Stimulated activated CD8-positive, alpha-beta memory T cell treated with anti-CD3 and anti-CD28 coated beads, Interleukin-4, amount 100 ng/mL, for 1 hour (primary cell): ENCODE results near the gene GMDS.

Experiments
- DNase-seq, 2 donors: peaks; one replicate each; pipeline ENCODE4 v3.0.0-alpha.2; 2020; ENCODE audit warnings: low read depth in 2 of 2, low spot score in 1 of 2

Gene GMDS

DNA sequence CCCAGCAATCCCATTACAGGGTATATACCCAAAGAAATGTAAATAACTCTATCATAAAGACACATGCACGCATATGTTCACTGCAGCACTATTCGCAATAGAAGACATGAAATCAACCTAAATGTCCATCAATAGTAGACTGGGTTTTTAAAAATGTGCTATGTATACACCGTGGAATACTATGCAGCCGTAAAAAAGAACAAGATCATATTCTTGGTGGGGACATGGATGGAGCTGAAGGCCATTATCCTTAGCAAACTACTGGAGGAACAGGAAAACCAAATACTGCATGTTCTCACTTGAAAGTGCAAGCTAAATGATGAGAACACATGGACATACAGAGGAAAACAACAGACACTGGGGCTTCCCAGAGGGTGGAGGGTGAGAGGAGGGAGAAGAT lies 201.2 kb downstream of the GMDS start:
- DNase-seq: no peak

DNA sequence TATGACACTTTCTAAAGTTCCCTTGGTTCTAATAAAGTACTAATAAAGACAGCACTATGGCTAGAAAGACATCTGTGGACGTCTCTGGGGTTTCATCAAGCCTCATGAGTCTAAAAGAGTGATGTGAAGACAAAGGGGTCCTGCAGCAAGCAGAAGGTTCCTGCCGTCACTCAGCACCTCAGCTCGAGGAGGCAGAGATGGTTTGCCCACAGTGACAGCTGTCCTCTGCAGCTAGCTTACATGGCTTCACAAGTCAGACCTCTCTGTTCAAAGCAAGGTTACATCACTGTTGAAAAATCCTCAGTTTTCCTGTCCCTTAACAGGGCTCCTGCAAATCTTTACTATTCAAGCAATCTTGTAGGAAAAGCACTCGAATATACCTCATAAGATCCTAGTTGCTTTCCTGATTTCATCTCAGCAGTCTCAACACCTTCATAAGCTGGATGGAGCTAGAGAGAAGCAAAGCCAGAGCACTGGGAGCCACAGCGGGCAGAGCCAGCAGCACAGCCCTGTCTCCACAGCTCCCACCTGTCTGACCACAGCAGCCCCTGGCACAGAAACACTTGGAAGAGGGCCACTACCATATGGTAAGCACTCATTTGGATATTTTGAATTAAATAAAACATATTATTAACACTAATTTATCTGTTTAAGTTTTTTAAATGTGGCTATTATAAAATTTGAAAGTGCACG lies 202.3 kb downstream of the GMDS start:
- no peak for DNase-seq

DNA sequence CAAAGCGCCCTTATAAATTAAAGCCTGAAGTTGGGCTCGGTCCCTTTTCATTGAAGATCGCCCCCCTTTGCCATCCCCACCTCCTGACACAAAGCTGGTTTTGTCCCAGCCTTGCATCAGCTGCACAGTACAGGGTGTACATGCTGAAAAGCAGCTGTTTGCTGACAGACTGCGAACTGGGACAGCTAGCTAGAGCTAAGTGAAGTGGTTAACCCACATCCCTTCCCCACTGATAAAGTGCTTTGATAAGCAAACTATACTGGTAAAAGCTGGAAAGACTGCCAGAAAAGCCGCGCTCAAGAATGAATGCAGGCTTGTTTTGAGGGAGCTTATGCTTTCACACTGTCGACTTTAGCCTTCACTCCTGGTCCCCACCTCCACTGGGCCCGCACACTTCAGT lies 207.3 kb downstream of the GMDS start:
- DNase-seq: no peak

DNA sequence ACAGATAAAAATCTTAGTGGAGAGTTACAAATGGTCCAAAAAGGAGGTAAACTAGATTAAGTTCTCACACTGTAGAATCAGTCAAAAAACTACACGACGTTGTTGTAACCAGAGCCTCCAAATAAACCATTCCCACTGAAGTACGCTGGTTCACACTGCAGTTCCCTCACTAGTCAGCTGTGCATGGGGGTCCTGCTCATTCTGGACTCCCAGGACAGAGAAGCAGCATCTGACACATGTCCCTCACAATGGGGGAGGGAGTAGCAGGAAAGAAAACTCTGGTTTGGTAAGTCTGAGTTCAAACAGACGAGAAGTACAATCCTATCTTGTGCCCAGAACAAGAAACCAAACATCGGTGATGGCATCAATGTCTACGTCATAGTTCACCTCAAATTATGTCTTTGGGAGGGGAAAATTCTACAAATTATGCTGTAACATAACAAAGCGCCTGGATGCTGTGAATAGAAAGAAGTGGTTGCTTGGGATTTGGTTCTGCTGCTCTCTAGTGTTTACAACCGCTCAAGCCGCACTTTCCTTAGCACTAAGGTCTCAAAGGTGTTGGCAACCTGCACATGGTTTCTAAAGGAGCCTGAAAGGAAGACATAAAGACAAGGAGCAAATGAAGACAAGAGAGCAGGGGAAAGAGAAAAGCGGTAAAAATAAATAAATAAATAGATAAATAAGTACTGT lies 208.0 kb downstream of the GMDS start:
- no peak for DNase-seq

DNA sequence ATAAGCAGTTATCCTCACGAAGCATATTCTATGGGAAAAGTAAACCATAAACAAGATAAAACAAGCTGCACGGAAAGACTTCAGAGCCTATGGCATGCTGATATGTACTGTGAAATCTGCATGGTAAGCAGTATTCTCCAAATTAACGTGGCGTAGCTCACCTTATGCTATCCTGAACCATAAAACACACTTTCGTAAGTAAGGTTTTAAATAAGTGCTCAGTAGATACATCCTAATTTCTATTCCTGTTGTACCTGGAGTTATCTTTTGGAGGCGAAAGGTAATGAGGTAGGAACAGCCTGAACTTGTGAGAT lies 208.7 kb downstream of the GMDS start:
- no peak for DNase-seq

DNA sequence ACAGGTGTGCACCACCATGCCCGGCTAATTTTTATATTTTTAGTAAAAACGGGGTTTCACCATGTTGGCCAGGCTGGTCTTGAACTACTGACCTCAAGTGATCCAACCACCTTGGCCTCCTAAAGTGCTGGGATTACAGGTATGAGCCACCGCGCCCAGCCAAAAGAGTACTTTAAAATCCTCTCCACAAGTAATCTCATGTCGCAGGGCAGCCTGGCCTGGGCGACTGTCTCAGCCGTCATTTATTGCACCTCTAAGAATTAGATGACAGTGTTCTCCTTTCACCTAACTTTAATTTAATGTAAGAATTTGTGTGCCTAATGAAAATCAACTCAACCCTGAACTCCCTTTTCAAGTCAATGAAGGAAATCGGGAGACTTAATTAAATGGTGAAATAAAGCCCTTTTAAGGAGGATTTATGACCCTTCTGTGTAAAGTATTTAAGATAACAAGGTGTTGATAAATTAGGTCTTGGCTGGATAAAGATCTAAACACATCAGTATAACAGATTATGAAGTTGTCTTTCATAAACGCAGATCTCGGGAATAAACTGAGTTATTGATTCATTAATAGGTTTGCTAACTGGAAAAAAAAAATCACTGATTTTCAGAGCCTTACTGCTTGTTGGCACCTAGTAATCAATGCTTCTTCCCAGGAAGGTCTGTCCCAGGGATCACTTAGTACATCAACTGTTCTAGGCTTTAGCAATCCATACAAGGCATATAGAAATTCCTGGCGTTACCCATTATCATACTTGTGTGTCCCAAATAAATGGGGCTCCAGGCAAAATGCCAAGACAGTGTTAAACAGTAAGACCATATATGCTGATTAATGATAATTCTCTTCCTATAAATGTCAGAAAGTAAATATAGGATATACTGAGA lies 209.3 kb downstream of the GMDS start:
- DNase-seq: no peak

DNA sequence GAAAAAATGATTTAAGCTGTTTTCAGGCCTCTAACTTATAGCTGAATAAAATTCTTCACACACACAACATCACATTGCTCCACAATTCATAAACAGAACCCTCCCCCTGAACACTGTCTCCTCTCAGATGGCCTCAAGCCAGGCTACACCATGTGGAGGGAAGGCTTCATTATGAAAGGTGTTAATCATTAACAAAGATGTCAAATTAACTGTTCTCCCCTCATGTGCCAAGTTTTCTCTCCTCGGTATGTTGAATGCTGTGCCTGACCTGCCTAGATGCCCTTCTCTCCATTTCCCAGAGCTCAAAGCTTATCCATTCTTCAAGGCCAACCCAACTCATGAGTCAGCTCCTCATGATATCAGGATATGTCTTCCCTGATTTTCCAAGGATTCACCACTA lies 210.4 kb downstream of the GMDS start:
- DNase-seq: no peak

DNA sequence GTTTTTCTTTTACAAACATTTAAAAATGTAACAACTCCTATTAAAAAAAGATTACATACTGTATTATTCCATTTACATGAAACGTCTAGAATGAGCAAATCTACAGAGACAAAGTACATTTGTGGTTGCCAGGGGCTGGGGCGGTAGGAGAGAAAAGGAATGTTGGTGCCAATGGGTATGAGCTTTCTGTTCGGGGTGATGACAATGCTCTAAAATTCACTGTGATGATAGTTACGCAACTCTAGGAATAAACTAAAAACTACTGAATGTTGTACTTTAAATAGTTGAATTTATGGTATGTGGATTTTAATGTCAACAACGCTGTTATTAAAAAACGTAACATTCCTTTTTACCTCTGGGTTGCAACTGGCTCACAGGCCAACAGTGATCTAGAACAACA lies 211.1 kb downstream of the GMDS start:
- DNase-seq: no peak

DNA sequence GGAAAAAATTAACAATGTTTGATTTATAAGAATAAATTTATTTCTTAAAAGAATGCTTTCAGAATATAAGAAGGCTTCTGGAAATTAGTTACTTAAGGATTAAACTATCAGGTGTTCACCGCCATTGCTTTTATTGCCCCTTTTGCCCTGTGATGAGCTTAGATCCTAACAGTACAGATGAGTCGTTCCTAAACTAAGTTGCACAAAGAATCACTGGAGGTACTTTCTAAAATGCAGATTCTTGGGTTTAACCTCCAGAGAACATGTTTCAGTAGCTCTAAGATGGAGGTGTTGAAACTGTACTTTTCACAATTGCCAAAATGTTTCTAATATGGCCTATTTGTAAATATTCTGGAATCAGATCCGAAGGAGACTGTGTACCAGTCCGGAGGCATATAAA lies 211.9 kb downstream of the GMDS start:
- no peak for DNase-seq

DNA sequence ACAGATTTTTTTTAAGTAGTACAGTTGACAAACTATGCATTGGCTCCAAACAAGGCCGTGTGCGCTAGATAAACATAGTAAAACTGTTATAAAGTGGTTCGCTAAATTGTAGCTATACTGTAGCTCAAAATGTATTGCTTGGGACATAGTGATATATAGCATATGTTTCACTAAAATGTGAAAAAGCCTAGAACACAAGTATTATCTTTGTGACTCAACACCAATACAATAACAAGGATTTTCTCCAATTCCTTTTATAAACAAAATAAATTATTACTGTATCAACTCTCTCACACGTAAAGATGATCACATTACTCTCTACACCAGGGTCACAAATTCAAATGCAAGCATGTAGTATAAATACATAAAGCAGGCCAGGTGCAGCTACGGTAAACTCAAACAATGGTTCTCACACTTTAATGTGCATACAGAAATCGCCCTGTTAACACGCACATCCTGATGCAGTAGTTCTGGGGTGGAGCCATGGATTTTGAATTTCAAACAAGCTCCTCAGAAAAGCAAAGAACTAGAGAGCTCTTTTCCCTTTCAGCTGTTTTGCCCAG lies 214.6 kb downstream of the GMDS start:
- DNase-seq: no peak

DNA sequence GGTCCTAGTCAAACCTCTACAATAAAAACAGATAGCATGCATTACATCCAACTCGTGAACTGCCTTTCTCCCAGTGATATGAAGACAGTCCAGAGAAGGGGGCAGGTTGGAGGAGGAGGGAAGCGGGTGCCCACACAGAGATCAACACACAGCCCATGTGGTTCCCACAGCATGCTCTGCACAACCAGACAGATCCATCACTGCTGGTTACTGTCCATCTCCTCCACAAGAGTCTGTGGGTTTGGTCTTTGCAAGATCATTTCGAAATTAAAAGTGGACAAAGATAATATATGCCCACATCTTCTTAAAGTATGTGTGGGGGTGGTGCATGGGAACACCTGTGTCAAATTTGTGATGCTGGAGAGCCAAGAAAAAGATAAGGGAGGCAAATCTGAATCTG lies 215.5 kb downstream of the GMDS start:
- DNase-seq: no peak

DNA sequence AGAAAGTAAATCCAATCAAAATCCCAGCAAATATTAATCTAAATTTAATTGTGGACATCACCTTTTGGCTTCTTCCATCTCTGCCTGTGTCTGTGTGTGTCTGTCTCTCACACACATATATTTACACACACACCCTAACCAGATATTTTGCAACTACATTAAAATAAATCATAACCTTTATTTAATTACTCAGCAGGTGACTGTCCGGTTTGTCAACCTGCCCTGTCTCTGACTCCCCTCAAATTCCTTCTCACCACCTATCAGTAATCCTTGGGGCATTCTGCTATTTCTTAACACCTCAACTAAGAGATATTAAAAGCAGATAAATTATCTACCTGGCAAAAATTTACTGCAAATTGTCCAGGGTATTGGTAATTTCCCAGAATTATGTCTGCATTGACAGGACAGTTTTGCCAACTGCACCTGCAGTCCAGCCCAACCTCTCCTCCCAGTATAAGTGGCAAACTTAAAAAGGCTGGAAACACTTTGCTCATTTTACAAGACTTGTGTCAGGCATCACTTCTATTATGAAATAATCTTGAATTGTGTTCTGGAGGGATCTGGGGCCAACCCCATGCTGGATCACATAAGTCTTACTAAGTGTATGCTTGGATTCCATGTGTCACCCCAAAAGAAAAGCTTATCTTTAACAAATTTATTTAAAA lies 216.1 kb downstream of the GMDS start:
- no peak for DNase-seq

DNA sequence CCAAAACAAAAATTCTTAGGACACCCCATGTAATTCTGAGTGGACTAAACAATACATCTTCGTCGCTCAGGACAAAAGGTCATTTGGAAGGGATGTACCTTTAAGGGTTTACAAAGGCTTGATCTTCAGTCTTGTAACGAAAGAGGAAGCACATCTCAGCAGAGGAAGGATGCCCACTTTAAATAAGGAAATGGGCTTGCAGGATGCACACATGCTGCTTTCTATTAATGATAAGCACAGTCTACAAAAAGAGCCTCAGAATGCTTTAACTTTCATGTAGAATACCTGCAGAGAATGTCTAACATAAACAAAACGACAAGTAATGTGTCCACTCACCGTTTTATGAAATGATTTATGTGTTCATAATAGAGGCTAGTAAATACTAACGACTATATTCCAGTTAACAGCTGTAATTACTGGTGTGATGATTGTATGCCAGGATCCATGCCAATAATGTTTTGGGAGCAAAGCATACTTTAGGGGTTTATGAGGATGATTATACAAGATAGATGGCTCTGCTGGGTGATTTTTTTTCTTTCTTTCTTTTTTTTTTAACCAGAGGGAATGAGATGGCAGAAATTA lies 216.9 kb downstream of the GMDS start:
- no peak for DNase-seq

DNA sequence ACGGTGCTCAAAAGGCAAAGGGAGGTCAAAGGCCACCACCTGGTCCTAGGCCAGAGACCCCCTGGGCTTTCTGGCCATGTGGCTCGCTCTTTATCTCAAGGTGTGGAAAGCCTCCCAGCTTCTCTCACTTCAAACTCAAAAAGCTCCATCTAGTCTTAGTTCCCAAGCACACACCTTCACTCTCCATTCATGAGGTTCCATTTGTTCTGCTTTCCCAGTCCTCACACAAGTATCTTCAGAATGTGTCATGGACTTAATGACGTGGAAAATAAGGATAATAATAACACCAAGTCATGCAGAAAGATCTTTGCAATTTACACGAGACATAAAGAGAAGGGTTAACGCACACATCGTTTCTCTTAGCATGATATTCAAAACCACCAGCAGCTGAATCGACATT lies 219.3 kb downstream of the GMDS start:
- no peak for DNase-seq

DNA sequence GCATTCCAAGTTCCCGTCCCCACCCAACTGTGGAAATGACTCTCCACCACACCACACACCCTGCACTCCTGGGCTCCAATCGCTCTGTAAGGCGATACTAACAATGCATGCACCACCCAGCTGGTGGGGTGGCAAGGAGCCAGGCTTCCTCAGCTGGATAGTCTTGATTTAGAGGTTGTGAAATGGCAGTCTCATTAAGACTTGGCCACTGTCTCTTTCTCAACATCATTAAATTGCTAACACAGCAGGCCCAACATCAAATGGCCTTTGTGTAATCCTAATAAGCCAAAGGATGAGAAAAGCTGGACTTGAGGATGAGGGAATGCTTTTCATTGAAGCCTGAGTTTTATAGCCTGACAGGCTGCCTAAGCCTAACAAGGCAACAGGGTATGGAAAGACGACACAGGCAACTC lies 223.7 kb downstream of the GMDS start:
- DNase-seq: no peak

DNA sequence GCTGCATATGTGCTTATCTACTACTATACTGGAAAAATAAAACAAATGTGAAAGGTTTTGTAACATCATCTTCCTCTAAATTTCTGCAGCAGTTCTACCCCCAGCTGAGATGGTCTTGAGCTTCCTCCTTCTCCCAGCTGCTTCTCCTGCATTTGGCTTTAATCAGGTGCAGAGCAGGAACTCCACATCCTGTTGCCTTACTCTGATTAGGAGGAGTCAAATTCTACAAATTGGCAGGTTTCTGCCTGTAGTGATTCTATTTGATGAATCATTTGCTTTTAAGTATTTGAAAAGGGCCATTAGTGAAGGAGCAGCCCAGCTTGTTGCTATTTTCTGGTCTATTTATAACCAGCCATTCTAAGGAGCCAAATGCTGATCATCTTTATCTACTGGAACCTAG lies 224.5 kb downstream of the GMDS start:
- no peak for DNase-seq

DNA sequence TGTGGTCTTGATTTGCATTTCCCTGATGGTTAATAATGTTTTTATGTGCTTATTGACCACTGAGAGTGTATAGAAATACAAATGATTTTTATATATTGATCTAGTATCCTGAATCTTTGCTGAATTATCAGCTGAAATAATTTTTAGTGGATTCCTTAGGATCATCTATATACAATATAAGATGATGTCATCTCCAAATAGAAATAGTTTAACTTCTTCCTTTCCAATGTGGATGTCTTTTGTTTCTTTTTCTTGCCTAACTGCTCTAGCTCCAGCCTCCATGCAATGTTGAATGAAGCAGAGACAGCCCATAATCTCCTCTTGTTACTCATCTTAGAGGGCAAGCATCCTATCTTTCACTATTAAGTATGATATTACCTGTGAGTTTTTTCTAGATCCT lies 226.4 kb downstream of the GMDS start:
- DNase-seq: no peak

DNA sequence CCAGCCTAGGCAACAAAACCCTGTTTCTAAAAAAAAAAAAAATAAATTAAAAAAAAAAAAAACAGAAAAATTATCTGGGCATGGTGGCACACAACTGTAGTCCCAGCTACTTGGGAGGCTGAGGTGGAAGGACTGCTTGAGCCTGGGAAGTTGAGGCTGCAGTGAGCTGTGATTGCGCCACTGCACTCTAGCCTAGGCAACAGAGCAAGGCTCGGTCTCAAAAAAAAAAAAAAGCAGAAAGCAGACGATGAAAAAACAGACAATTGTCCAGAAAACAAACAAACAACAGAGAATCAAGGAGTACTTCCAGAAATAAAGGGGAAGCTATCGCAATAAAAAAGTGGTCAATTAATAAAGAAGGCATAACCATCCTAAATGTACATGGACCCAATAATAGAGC lies 229.4 kb downstream of the GMDS start:
- DNase-seq: no peak

DNA sequence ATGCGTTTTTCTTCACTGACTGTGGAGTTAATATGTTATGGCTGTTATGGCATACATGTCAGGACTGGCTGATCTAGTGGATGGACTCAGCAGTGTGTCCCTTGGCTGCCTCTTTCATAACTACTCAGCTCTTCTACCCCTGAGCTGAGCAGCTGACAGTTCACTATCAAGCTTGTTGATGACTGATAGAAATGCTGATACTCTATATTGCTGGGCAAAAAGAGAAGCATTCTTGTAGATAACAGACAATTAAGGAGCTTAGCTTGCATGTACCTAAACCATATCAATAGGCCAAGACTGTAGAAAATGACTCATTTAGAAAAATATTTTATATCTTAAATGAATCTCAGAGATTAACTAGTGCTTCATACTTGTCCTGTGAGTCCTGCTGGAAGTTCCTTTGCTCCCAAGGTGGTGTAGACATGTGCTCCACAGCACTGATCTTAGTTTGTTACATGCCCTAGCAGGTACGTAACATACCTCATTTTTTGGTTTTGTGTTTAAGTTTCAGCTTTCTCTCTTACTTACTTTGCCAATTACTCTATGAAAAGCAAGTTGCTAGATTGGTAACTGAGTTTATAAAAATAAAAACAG lies 236.9 kb downstream of the GMDS start:
- DNase-seq: no peak

DNA sequence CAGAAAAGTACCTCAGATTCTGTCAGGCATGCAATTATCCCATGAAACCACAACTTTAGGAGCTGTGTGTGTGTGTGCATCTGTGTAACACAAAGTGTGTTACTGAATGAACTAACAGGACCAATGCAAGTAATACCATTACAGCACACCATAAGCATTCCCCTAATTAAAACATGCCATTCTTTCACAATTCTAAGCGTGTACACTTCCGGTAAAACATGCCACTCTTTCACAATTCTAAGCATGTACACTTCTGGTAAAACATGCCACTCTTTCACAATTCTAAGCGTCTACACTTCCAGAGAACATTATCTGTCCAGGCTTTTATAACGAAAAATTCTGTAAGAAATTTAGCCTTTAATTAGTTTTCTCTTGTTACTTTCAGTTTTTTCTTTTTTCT lies 238.2 kb downstream of the GMDS start:
- no peak for DNase-seq

DNA sequence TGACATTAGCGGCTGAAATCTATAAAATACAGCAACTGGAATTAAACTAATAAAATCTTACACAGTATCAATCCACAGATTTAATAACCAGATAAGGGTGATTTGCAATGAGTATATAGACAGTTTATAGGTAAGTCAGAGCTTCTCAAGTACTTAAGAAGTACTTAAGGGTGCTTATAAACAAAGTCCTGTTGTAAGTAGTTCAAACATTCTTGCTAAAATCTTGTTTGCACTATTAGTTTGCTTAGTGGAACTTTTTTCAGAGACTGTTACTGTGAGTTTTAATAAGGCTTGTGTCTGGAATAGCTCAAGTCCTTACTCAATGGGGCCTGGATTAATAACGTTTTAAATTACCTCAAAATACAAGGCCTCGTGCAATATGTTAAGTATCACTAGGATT lies 240.5 kb downstream of the GMDS start:
- no peak for DNase-seq
